Hepatocyte (in vitro differentiated cells): ENCODE results near the gene DPH2. TPM values are rescaled to one million over a fixed set of nuclear protein-coding genes. Genes with fewer than 3 reads are reported as not detected.
A peak's percentile ranks its signal among the peaks of the same experiment; 100 is the strongest.

Experiments
- DNase-seq: peaks from one replicate; pipeline ENCODE4 v3.0.0-alpha.2; 2016; ENCODE audit warnings: low spot score
- H2AFZ ChIP-seq: fragments of 200-600 bp; sonication (generic); 2 replicates; pipeline ENCODE4 v1.6.0; 2016; ENCODE audit warnings: antibody characterized with exemption, mild to moderate bottlenecking
- H3K27ac ChIP-seq: fragments of 200-600 bp; sonication (generic); 2 replicates; pipeline ENCODE4 v1.5.1; 2016; ENCODE audit warnings: mild to moderate bottlenecking
- H3K27me3 ChIP-seq: fragments of 200-600 bp; sonication (generic); 2 replicates; pipeline ENCODE4 v1.6.1; 2016
- H3K36me3 ChIP-seq: fragments of 200-600 bp; sonication (generic); replicated peaks from 2 replicates; pipeline ENCODE4 v1.5.1; 2016; ENCODE audit warnings: low read depth; ENCODE audit not compliant: insufficient read depth
- H3K4me1 ChIP-seq: fragments of 200-600 bp; sonication (generic); 2 replicates; pipeline ENCODE4 v1.5.1; 2016; ENCODE audit warnings: mild to moderate bottlenecking, moderate library complexity; ENCODE audit not compliant: insufficient read depth
- H3K4me2 ChIP-seq: fragments of 200-600 bp; sonication (generic); 2 replicates; pipeline ENCODE4 v1.6.0; 2016
- H3K4me3 ChIP-seq: fragments of 200-600 bp; sonication (generic); 2 replicates; pipeline ENCODE4 v1.5.1; 2016; ENCODE audit warnings: mild to moderate bottlenecking
- H3K79me2 ChIP-seq: fragments of 200-600 bp; sonication (generic); 2 replicates; pipeline ENCODE4 v1.6.0; 2017; ENCODE audit warnings: mild to moderate bottlenecking
- H3K9me2 ChIP-seq: fragments of 200-600 bp; sonication (generic); replicated peaks from 2 replicates; pipeline ENCODE4 v1.6.0; 2017; ENCODE audit warnings: mild to moderate bottlenecking; ENCODE audit not compliant: insufficient read depth
- H3K9me3 ChIP-seq: fragments of 200-600 bp; sonication (generic); 2 replicates; pipeline ENCODE4 v1.5.1; 2016; ENCODE audit warnings: low read depth, mild to moderate bottlenecking
- H4K20me1 ChIP-seq: fragments of 200-600 bp; sonication (generic); 2 replicates; pipeline ENCODE4 v1.6.0; 2016; ENCODE audit warnings: mild to moderate bottlenecking; ENCODE audit not compliant: insufficient read depth, poor library complexity, severe bottlenecking
- EZH2 ChIP-seq: fragments of 200-600 bp; sonication (generic); IDR thresholded peaks from 2 replicates; pipeline ENCODE4 v1.6.1; 2016; ENCODE audit warnings: antibody characterized with exemption, mild to moderate bottlenecking, borderline replicate concordance
- EZH2phosphoT487 ChIP-seq: fragments of 200-600 bp; sonication (generic); IDR thresholded peaks from one replicate; pipeline ENCODE4 v1.6.1; 2018; ENCODE audit warnings: antibody characterized with exemption, mild to moderate bottlenecking, low read depth, moderate library complexity; ENCODE audit not compliant: unreplicated experiment, severe bottlenecking
- WGBS: methylation state at CpG from one replicate; pipeline ENCODE4 v1.1.6; 2016; ENCODE audit warnings: low lambda C conversion rate; ENCODE audit errors: missing lambda C conversion rate; 5-methylcytosine and 5-hydroxymethylcytosine counted together
- polyA plus RNA-seq: library from polyadenylated mRNA; unstranded; fragments of >200 nt; fragmentation: Nextera tagmentation; extraction: Ambion mirVana; gene quantifications from 2 replicates; pipeline ENCODE4 v1.2.1, GENCODE V29; 2016
- total RNA-seq: library from RNA; depleted of rRNA; stranded (reverse); fragments of >200 nt; gene quantifications from 2 replicates; pipeline ENCODE4 v1.2.3, GENCODE V29; 2014
- TF ChIP-seq, protein P1 (sequence below): fragments of 200-600 bp; sonication (generic); IDR thresholded peaks from 2 replicates; pipeline ENCODE4 v1.5.1; 2016; ENCODE audit warnings: antibody characterized with exemption, mild to moderate bottlenecking; ENCODE audit not compliant: poor library complexity

DPH2 gene
- total and polyA plus RNA-seq, 2 experiments from 2014 or later, result 18.6 to 21.5 TPM

DNA sequence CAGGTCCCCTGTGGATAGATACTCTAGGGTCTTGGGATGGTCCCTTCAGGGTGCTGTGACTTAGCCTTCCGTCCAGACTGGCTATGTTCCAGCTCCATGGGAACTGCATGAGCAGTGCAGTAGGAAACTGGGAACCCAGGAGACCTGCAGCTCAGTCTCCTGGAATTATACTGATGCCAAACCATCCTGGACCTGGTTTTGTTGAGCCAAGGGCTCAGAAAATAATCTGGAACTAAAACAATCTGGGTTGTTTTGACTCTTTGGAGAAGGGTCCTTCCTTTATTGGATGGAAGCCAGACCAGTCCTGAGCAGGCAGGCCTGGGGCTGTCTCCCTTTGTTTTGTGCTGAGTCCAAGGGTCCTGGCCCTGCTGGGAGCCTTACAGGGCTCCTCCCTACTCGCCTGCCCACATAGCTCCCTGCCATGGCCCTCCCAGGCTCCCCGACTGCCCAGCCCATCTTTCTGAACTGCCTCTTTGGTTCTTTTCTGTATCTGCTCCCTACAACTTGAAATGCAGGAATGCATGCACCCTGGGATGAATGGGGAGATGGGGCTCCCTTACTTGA is 21.9 kb upstream of the DPH2 start:
- H3K36me3 ChIP-seq, result no peaks in the 10 kb centered on the region
- H2AFZ ChIP-seq, result no peak overlapping the region
- DNase-seq, result no peak
- H3K9me2 ChIP-seq, result no peaks in the 10 kb centered on the region
- TF ChIP-seq, protein P1, sequence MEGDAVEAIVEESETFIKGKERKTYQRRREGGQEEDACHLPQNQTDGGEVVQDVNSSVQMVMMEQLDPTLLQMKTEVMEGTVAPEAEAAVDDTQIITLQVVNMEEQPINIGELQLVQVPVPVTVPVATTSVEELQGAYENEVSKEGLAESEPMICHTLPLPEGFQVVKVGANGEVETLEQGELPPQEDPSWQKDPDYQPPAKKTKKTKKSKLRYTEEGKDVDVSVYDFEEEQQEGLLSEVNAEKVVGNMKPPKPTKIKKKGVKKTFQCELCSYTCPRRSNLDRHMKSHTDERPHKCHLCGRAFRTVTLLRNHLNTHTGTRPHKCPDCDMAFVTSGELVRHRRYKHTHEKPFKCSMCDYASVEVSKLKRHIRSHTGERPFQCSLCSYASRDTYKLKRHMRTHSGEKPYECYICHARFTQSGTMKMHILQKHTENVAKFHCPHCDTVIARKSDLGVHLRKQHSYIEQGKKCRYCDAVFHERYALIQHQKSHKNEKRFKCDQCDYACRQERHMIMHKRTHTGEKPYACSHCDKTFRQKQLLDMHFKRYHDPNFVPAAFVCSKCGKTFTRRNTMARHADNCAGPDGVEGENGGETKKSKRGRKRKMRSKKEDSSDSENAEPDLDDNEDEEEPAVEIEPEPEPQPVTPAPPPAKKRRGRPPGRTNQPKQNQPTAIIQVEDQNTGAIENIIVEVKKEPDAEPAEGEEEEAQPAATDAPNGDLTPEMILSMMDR, result no peak
- TF ChIP-seq EZH2 (no peak), EZH2phosphoT487 (no peak)
- peak overlapping the region; percentile 53 for H3K4me3 ChIP-seq
- no peaks in the 10 kb centered on the region for H4K20me1 ChIP-seq
- 46% methylated on average over 3 of the region's 3 CpGs for WGBS
- H3K9me3 ChIP-seq, result no peaks in the 10 kb centered on the region
- H3K4me1 ChIP-seq, result peaks cover 11% of the 10 kb centered on the region
- no peak overlapping the region for H3K27ac ChIP-seq
- H3K27me3 ChIP-seq, result no peaks in the 10 kb centered on the region
- peak overlapping the region; percentile 100 for H3K4me2 ChIP-seq
- H3K79me2 ChIP-seq, result peaks cover 42% of the 10 kb centered on the region

DNA sequence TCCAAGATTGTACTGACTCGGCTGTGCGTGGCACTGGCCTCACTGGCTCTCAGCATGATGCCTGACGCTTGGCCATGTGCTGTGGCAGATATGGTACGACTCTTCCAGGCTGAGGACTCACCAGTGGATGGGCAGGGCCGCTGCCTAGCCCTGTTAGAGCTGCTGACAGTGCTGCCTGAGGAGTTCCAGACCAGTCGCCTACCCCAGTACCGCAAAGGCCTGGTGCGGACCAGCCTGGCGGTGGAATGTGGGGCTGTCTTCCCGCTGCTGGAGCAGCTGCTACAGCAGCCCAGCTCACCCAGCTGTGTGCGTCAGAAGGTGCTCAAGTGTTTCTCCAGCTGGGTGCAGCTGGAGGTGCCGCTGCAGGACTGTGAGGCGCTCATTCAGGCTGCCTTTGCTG is 20.1 kb upstream of the DPH2 start:
- H3K27me3 ChIP-seq, result no peaks in the 10 kb centered on the region
- no peak overlapping the region for H3K4me2 ChIP-seq
- H3K36me3 ChIP-seq, result no peaks in the 10 kb centered on the region
- H3K9me2 ChIP-seq, result no peaks in the 10 kb centered on the region
- no peak overlapping the region for H3K4me3 ChIP-seq
- DNase-seq, result no peak
- H3K9me3 ChIP-seq, result no peaks in the 10 kb centered on the region
- H3K79me2 ChIP-seq, result peaks cover 45% of the 10 kb centered on the region
- no peak overlapping the region for H3K27ac ChIP-seq
- H3K4me1 ChIP-seq, result peaks cover 11% of the 10 kb centered on the region
- H2AFZ ChIP-seq, result no peak overlapping the region
- no peaks in the 10 kb centered on the region for H4K20me1 ChIP-seq
- TF ChIP-seq EZH2phosphoT487, result no peak
- no peak for TF ChIP-seq EZH2
- TF ChIP-seq, protein P1, result no peak
- 73% methylated on average over 13 of the region's 13 CpGs for WGBS

DNA sequence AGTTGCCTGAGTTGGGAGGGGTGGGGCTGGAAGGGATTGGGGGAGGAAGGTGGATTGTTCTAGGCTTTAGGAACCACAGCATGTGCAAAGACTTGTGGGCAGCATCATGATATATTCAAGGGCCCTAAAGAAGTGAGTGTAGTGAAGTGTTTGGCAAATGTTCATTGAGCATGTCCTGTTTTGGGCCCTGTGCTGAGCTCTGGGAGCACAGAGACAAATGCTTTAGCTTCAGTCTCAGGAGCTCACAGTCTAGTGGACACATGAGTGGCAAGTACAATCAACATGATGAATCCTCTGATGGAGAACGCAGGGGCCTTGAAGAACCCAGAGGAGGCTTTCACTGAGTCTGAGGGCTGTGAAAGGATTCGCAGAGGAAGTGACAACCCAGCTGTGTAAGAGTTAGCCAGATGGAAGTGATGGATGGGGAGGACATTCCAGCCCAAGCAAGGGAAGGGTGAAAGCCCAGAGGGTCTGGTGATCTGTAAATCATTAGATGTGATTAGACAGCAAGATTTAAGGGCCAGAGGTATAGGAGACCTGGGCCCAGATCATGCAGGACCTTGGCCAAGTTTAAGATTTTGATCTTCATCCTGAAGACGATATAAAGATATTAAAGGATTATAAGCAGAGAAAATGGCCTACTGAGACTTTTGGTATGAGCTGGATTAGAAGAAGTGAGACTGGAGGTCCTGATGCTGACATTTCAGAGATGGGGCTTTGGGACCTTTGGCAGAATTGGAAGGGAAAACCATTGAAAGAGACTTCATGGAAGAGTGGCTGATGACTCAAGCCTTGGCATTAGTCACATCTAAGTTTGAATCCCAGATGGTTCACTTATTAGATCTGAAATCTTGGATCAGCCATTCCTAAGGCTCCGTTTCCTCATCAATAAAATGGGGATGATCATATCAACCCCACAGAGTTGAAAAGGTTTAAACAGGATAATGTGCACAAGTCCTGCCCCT is 18.5 kb upstream of the DPH2 start:
- H4K20me1 ChIP-seq, result no peaks in the 10 kb centered on the region
- no peak for TF ChIP-seq EZH2phosphoT487
- TF ChIP-seq EZH2, result no peak
- TF ChIP-seq, protein P1, result no peak
- H3K9me2 ChIP-seq, result no peaks in the 10 kb centered on the region
- H3K4me3 ChIP-seq, result no peak overlapping the region
- H3K27me3 ChIP-seq, result no peaks in the 10 kb centered on the region
- no peaks in the 10 kb centered on the region for H3K36me3 ChIP-seq
- DNase-seq, result no peak
- H3K27ac ChIP-seq, result no peak overlapping the region
- no peaks in the 10 kb centered on the region for H3K9me3 ChIP-seq
- H3K4me2 ChIP-seq, result no peak overlapping the region
- no peak overlapping the region for H2AFZ ChIP-seq
- H3K4me1 ChIP-seq, result peaks cover 11% of the 10 kb centered on the region
- peaks cover 45% of the 10 kb centered on the region for H3K79me2 ChIP-seq
- 94% methylated on average over 4 of the region's 4 CpGs for WGBS
